GM19397 (cell line): Measurements from ENCODE around the gene PAGE2B.
"Not testable (repeated sequence)": the region's sequence is repeated elsewhere in the genome, so short reads cannot be mapped to it uniquely, and the experiment has no call there.

Source experiments
- ATAC-seq: cut with Tn5 transposase; IDR thresholded peaks from one replicate; pipeline ENCODE4 v1.9.1; 2021; ENCODE audit warnings: mild to moderate bottlenecking, moderate library complexity; ENCODE audit not compliant: unreplicated experiment

Gene PAGE2B

GRCh38 chrX:55107911-55108310, 33.1 kb downstream of the PAGE2B start:
- no peak for ATAC-seq

- ATAC-seq, result no peak
Observed at GRCh38 chrX:55109306-55109705, 34.5 kb downstream of the PAGE2B start.

- ATAC-seq, result no peak
Observed at GRCh38 chrX:55111578-55112254, 36.9 kb downstream of the PAGE2B start.

GRCh38 chrX:55116589-55116988, 41.8 kb downstream of the PAGE2B start:
- ATAC-seq, result not testable (repeated sequence)

- ATAC-seq, result no peak
Observed at GRCh38 chrX:55118574-55118973, 43.7 kb downstream of the PAGE2B start.

- no peak for ATAC-seq
Observed at GRCh38 chrX:55119271-55119670, 44.4 kb downstream of the PAGE2B start.

- no peak for ATAC-seq
Observed at GRCh38 chrX:55119712-55120111, 44.9 kb downstream of the PAGE2B start.

GRCh38 chrX:55120761-55121358, 46.0 kb downstream of the PAGE2B start:
- ATAC-seq, result no peak

GRCh38 chrX:55123900-55124299, 49.1 kb downstream of the PAGE2B start:
- no peak for ATAC-seq

- ATAC-seq, result no peak
Observed at GRCh38 chrX:55127692-55128091, 52.9 kb downstream of the PAGE2B start.
